ENCODE data around the gene TMPRSS9. TPM values are rescaled to one million over a fixed set of nuclear protein-coding genes. Genes with fewer than 3 reads are reported as not detected.

TMPRSS9 gene
- total and polyA plus RNA-seq, 2 of the 13 experiments (the other 11 are each of a cell fraction or from before 2014, with no cell fraction given) = 2.5 to 5.2 TPM

GRCh38 chr19:2427429-2428320, 67.6 kb downstream of the TMPRSS9 start, which contains the start of gene TIMM13 (continued):
- no peak; the same call in 1 of the 2 replicates for TF ChIP-seq FOSL2 (CRISPR knock-in tag; IDR thresholded peaks at IDR 0.05)
- TF ChIP-seq ZNF644 (CRISPR knock-in tag; IDR thresholded peaks at IDR 0.05; ENCODE audit: low read depth) = no peak
- TF ChIP-seq PPARG (CRISPR knock-in tag; conservative IDR thresholded peaks at IDR 0.05) = peak; percentile 79
- TF ChIP-seq ZNF547 (CRISPR knock-in tag; IDR thresholded peaks at IDR 0.05) = no peak
- TF ChIP-seq HNF1A (IDR thresholded peaks at IDR 0.05; ENCODE audit: low read depth) = no peak
- TF ChIP-seq HNF1A (CRISPR knock-in tag; IDR thresholded peaks at IDR 0.05; ENCODE audit: borderline replicate concordance) = peak; percentile 72; the same call in 1 of the 2 replicates
- TF ChIP-seq TFAP4 (IDR thresholded peaks at IDR 0.05; ENCODE audit: borderline replicate concordance, low read depth) = peak; percentile 50; the same call in 1 of the 2 replicates
- TF ChIP-seq ZNF574 (CRISPR knock-in tag; IDR thresholded peaks at IDR 0.05) = peak; percentile 90
- TF ChIP-seq ARNT (IDR thresholded peaks at IDR 0.05) = no peak
- TF ChIP-seq SNAPC4 (CRISPR knock-in tag; IDR thresholded peaks at IDR 0.05) = peak; percentile 33; the same call in 1 of the 2 replicates
- peak; percentile 84 for TF ChIP-seq ZNF44 (CRISPR knock-in tag; IDR thresholded peaks at IDR 0.05)
- no peak for TF ChIP-seq DBP (CRISPR knock-in tag; IDR thresholded peaks at IDR 0.05; ENCODE audit: not compliant biosample characterization)
- TF ChIP-seq AGO2 (optimal IDR thresholded peaks at IDR 0.05; ENCODE audit: low read depth, low read length) = peak; percentile 96
- TF ChIP-seq ZNF841 (CRISPR knock-in tag; IDR thresholded peaks at IDR 0.05; ENCODE audit: borderline replicate concordance) = no peak
